K562 (cell line): ENCODE results near the gene NEK5. TPM values are rescaled to one million over a fixed set of nuclear protein-coding genes. Genes with fewer than 3 reads are reported as not detected.
"Not testable (repeated sequence)": the region's sequence is repeated elsewhere in the genome, so short reads cannot be mapped to it uniquely, and the experiment has no call there.

Experiments used
- ATAC-seq: fragments of 200-7000 bp; cut with Tn5 transposase; 3 replicates; pipeline ENCODE4 v1.9.1; 2020; ENCODE audit warnings: moderate library complexity
- BruUV-seq: library from RNA; stranded (reverse); fragments of 400-500 nt; replicated peaks from 2 replicates; lab custom pipeline; 2021; lab: Mats Ljungman, UMichigan
- CTCF ChIA-PET: fragments of 300-600 bp; formaldehyde crosslinking; extraction: SDS; loops from one replicate; lab custom pipeline; 2021; ENCODE audit warnings: low intra/inter-chr PET ratio; lab: Yijun Ruan, JAX
- POLR2A ChIA-PET: fragments of 300-600, 350-650 bp; sonication (Branson Sonifier 250); formaldehyde crosslinking; extraction: SDS; loops from one replicate; lab custom pipeline; 2021; ENCODE audit warnings: antibody characterized with exemption, inconsistent platforms; lab: Yijun Ruan, JAX
- DNase-seq, 4 experiments: peaks; one replicate each; pipeline versions ENCODE4 v3.0.0 to v3.0.0-alpha.2; 2011 to 2018; ENCODE audit warnings: low spot score in 3 of 4, mixed read lengths in 3 of 4; ENCODE audit errors: extremely low read depth in 1 of 4
- FAIRE-seq: peaks from 2 replicates; lab custom pipeline; 2011; peaks lifted over from hg19 to GRCh38; lab: Jason Lieb, UNC
- H2AFZ ChIP-seq: 2 replicates; pipeline ENCODE4 v1.6.0; 2011; ENCODE audit warnings: low read depth, low read length, control low read depth, inconsistent platforms
- H3K27ac ChIP-seq: fragments of 200-600 bp; 3 replicates; pipeline ENCODE4 v1.8.0; 2011; ENCODE audit warnings: low read depth, mild to moderate bottlenecking, control low read depth, inconsistent platforms, low read length, moderate library complexity, mixed read lengths; ENCODE audit errors: extremely low read depth
- H3K27me3 ChIP-seq, 2 experiments: fragments of 300-600 bp in 1 of 2; 2 replicates in 1 of 2; 3 replicates in 1 of 2; pipeline versions ENCODE4 v1.6.0 to v1.8.0; 2011; ENCODE audit warnings: inconsistent platforms in 2 of 2, low read length in 2 of 2, mild to moderate bottlenecking in 1 of 2, mixed read lengths in 1 of 2, moderate library complexity in 1 of 2; ENCODE audit not compliant: control insufficient read depth in 2 of 2, insufficient read depth in 2 of 2
- H3K36me3 ChIP-seq: fragments of 300-600 bp; 3 replicates; pipeline ENCODE4 v1.8.0; 2011; ENCODE audit warnings: mild to moderate bottlenecking, low read length, inconsistent platforms; ENCODE audit not compliant: control insufficient read depth, insufficient read depth
- H3K4me1 ChIP-seq, 2 experiments: fragments of 200-600 bp in 1 of 2; replicated peaks in 1 of 2; 2 replicates in 1 of 2; 3 replicates in 1 of 2; pipeline versions ENCODE4 v1.5.1 to v1.8.0; 2011; ENCODE audit warnings: inconsistent platforms in 2 of 2, low read length in 2 of 2, mild to moderate bottlenecking in 1 of 2, mixed read lengths in 1 of 2, moderate library complexity in 1 of 2; ENCODE audit not compliant: control insufficient read depth in 2 of 2, insufficient read depth in 2 of 2
- H3K4me2 ChIP-seq: 2 replicates; pipeline ENCODE4 v1.6.1; 2011; ENCODE audit warnings: low read length, control low read depth, inconsistent platforms, mixed read lengths; ENCODE audit not compliant: insufficient read depth
- H3K4me3 ChIP-seq: fragments of 200-600 bp; sonication (generic), shearing (Covaris generic); 2 replicates; pipeline ENCODE4 v1.5.1; 2016; ENCODE audit warnings: control low read depth, inconsistent platforms
- H3K79me2 ChIP-seq: fragments of 200-600 bp; 3 replicates; pipeline ENCODE4 v1.8.0; 2011; ENCODE audit warnings: low read length, inconsistent platforms; ENCODE audit not compliant: control insufficient read depth, insufficient read depth
- H3K9ac ChIP-seq, 2 experiments: 2 replicates each; pipeline versions ENCODE4 v1.6.0 to v1.6.1; 2011; ENCODE audit warnings: low read depth in 2 of 2, low read length in 2 of 2, control low read depth in 1 of 2, inconsistent platforms in 1 of 2, mild to moderate bottlenecking in 1 of 2, mixed read lengths in 1 of 2; ENCODE audit not compliant: insufficient read depth in 1 of 2
- H3K9me1 ChIP-seq: one replicate; pipeline ENCODE4 v1.6.0; 2011; ENCODE audit warnings: inconsistent platforms, mild to moderate bottlenecking, low read length, moderate library complexity; ENCODE audit not compliant: control insufficient read depth, insufficient read depth
- H3K9me3 ChIP-seq: replicated peaks from 2 replicates; pipeline ENCODE4 v1.5.1; 2011; ENCODE audit warnings: low read depth, low read length, inconsistent platforms; ENCODE audit not compliant: control insufficient read depth, insufficient read depth
- H4K20me1 ChIP-seq: replicated peaks from 2 replicates; pipeline ENCODE4 v1.6.1; 2011; ENCODE audit warnings: low read length, inconsistent platforms, mixed read lengths; ENCODE audit not compliant: control insufficient read depth, insufficient read depth
- HCFC1 ChIP-seq: IDR thresholded peaks from 2 replicates; pipeline ENCODE4 v1.6.1; 2012; ENCODE audit warnings: low read depth, low read length, improper control_type of control experiment
- HMG20A ChIP-seq: fragments of 450-650 bp; formaldehyde crosslinking; conservative IDR thresholded peaks from 2 replicates; pipeline ENCODE4 v1.4.0; 2020; ENCODE audit warnings: mild to moderate bottlenecking, mixed read lengths
- HSF4 ChIP-seq: fragments of 250-450 bp; sonication (Bioruptor Pico); IDR thresholded peaks from 2 replicates; pipeline ENCODE4 v2.1.2; 2022; ENCODE audit warnings: mild to moderate bottlenecking, moderate library complexity, borderline replicate concordance
- KDM1A ChIP-seq, 2 experiments: fragments of 450-650 bp; IDR thresholded peaks; 2 replicates each; pipeline ENCODE4 v1.6.1; 2016; ENCODE audit warnings: mild to moderate bottlenecking in 2 of 2
- MAFF ChIP-seq: IDR thresholded peaks from 2 replicates; pipeline ENCODE4 v1.6.1; 2012; ENCODE audit warnings: low read length, improper control_type of control experiment
- SMAD2 ChIP-seq: fragments of 150-350 bp; IDR thresholded peaks from 2 replicates; pipeline ENCODE4 v1.6.1; 2014; ENCODE audit warnings: low read depth, mild to moderate bottlenecking, low read length
- TCF3 ChIP-seq: sonication (generic); formaldehyde crosslinking; IDR thresholded peaks from 2 replicates; pipeline ENCODE4 v1.4.0; 2020; ENCODE audit warnings: mild to moderate bottlenecking, missing genetic modification reagents
- ZFX ChIP-seq: sonication (generic); formaldehyde crosslinking; IDR thresholded peaks from 2 replicates; pipeline ENCODE4 v1.8.0; 2022; ENCODE audit warnings: mild to moderate bottlenecking, missing genetic modification reagents, moderate library complexity
- ZNF282 ChIP-seq: sonication (generic); formaldehyde crosslinking; IDR thresholded peaks from 2 replicates; pipeline ENCODE4 v1.8.1; 2023; ENCODE audit warnings: missing genetic modification reagents
- WGBS: fragments of 100-300 bp; shearing (Covaris generic); methylation state at CpG from one replicate; pipeline ENCODE4 v1.1.6; 2016; ENCODE audit warnings: low coverage, mixed read lengths; ENCODE audit not compliant: insufficient coverage; ENCODE audit errors: missing lambda C conversion rate; 5-methylcytosine and 5-hydroxymethylcytosine counted together
- in situ Hi-C: fragments of 300-500 bp; cut with MboI; formaldehyde crosslinking; loops from 4 replicates; pipeline ENCODE4 v1.15.0; 2018; ENCODE audit warnings: inconsistent platforms, mixed read lengths
- intact Hi-C: fragments of 100-400 bp; cut with micrococcal nuclease; formaldehyde crosslinking; loops from 2 replicates; pipeline ENCODE4 v1.14.2; 2022
- polyA plus RNA-seq, 8 experiments: library from polyadenylated mRNA; depleted of rRNA in 4 of 8; stranded (reverse) in 5 of 8; unstranded in 3 of 8; fragments of >200 nt; fragmentation: Nextera tagmentation in 2 of 8; fragmentation: Illumina TruSeq in 1 of 8; extraction: Ambion mirVana in 2 of 8; extraction: Trizol in 1 of 8; gene quantifications; 2 replicates each; pipeline versions ENCODE4 v1.2.1 to v1.2.3, GENCODE V29; 2011 to 2014; ENCODE audit warnings: inconsistent platforms in 1 of 8, missing spikeins in 1 of 8
- total RNA-seq, 7 experiments: library from RNA; depleted of rRNA in 6 of 7; stranded (reverse); fragments of >200 nt in 6 of 7; fragmentation: Illumina TruSeq in 2 of 7; extraction: Trizol in 2 of 7; gene quantifications; 2 replicates each; pipeline versions ENCODE4 v1.2.1 to v1.2.3, GENCODE V29; 2011 to 2021; ENCODE audit warnings: low replicate concordance in 1 of 7
- TF ChIP-seq, protein P1 (sequence below): fragments of 250-450 bp; sonication (Bioruptor Pico); IDR thresholded peaks from 2 replicates; pipeline ENCODE4 v1.4.0; 2020; ENCODE audit warnings: mild to moderate bottlenecking, moderate library complexity, borderline replicate concordance

The NEK5 gene
- total and polyA plus RNA-seq, 9 of the 15 experiments (the other 6 are each of a cell fraction or from before 2014, with no cell fraction given) = 0.09 to 0.44 (median 0.33) TPM

DNA sequence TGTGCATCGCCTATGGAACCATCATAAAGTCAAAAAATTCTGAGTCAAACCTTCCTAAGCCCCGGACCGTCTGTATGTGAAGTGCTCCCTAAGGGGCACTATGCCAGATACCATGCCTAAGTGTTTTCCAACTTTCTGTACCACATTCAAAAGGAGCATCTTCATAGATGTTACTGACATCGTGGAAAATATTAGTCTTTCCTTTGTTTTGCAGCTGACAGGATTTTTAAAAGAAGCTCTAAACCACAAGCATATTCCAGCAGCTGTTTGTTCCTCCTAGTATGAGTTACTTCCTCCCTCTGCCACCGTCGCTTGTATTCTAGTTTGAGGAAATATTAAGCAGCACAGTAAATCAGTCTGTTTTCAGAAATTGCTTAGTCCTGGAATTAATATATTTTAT, 45.1 kb upstream of the NEK5 start:
- intact Hi-C loops, H3K4me1 ChIP-seq, BruUV-seq, H3K9me3 ChIP-seq, H3K4me2 ChIP-seq, H3K27ac ChIP-seq, DNase-seq, H3K79me2 ChIP-seq, H4K20me1 ChIP-seq, H2AFZ ChIP-seq, H3K9ac ChIP-seq, H3K9me1 ChIP-seq, in situ Hi-C loops, H3K27me3 ChIP-seq, FAIRE-seq, H3K4me3 ChIP-seq, ATAC-seq, CTCF ChIA-PET: not testable (repeated sequence)
- POLR2A ChIA-PET = interaction anchor here (0.6 kb wide), 1 partner anchor 251 kb away, joined by 3 read pairs; no protein-coding TSS in a partner anchor
- 88% methylated on average over 6 of the region's 6 CpGs for WGBS
- peaks cover 41% of the 10 kb centered on the region; the same call in 1 of the 3 replicates for H3K36me3 ChIP-seq

GRCh38 chr13:52173373-52173772, 44.5 kb upstream of the NEK5 start:
- Histone ChIP-seq H3K79me2 (no peaks in the 10 kb centered on the region), H3K36me3 (peaks cover 45% of the 10 kb centered on the region; the same call in 1 of the 3 replicates), H3K9ac (no peak overlapping the region), H2AFZ (no peak overlapping the region), H3K27me3 (no peaks in the 10 kb centered on the region), H4K20me1 (no peaks in the 10 kb centered on the region), H3K9me3 (no peaks in the 10 kb centered on the region), H3K4me1 (no peaks in the 10 kb centered on the region), H3K4me3 (no peak overlapping the region), H3K4me2 (no peak overlapping the region), H3K9me1 (no peaks in the 10 kb centered on the region), H3K27ac (no peak overlapping the region)
- no peak for DNase-seq
- ATAC-seq = no peak
- WGBS = 85% methylated on average over 2 of the region's 3 CpGs
- POLR2A ChIA-PET = interaction anchor here (0.6 to 1.7 kb wide), 2 partner anchors 10 to 250 kb away, joined by 3 to 4 read pairs; no protein-coding TSS in a partner anchor
- in situ Hi-C loops = no loop called here
- CTCF ChIA-PET = no interaction called here
- FAIRE-seq = no peak
- no TSS peak for BruUV-seq
- intact Hi-C loops = no loop called here
- TF ChIP-seq KDM1A (IDR thresholded peaks at IDR 0.05) (no peak), ZFX (CRISPR knock-in tag) (no peak), HCFC1 (no peak), HMG20A (CRISPR knock-in tag) (no peak), MAFF (no peak), SMAD2 (no peak), ZNF282 (CRISPR knock-in tag) (no peak), TCF3 (no peak), HSF4 (no peak)
- TF ChIP-seq, protein P1, sequence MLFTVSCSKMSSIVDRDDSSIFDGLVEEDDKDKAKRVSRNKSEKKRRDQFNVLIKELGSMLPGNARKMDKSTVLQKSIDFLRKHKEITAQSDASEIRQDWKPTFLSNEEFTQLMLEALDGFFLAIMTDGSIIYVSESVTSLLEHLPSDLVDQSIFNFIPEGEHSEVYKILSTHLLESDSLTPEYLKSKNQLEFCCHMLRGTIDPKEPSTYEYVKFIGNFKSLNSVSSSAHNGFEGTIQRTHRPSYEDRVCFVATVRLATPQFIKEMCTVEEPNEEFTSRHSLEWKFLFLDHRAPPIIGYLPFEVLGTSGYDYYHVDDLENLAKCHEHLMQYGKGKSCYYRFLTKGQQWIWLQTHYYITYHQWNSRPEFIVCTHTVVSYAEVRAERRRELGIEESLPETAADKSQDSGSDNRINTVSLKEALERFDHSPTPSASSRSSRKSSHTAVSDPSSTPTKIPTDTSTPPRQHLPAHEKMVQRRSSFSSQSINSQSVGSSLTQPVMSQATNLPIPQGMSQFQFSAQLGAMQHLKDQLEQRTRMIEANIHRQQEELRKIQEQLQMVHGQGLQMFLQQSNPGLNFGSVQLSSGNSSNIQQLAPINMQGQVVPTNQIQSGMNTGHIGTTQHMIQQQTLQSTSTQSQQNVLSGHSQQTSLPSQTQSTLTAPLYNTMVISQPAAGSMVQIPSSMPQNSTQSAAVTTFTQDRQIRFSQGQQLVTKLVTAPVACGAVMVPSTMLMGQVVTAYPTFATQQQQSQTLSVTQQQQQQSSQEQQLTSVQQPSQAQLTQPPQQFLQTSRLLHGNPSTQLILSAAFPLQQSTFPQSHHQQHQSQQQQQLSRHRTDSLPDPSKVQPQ = no peak
